RPMI8226 (cell line): ENCODE measurements around the gene CDH20.
A peak's percentile ranks its signal among the peaks of the same experiment; 100 is the strongest.
"Not testable (repeated sequence)": the region's sequence is repeated elsewhere in the genome, so short reads cannot be mapped to it uniquely, and the experiment has no call there.

Source experiments
- DNase-seq: peaks from one replicate; pipeline ENCODE4 v3.0.0-alpha.2; 2015

CDH20 gene

GRCh38 chr18:61350578-61350977 is 17.3 kb downstream of the CDH20 start:
- no peak for DNase-seq

GRCh38 chr18:61352059-61352458 is 18.8 kb downstream of the CDH20 start:
- DNase-seq = no peak

GRCh38 chr18:61352611-61353010 is 19.4 kb downstream of the CDH20 start:
- no peak for DNase-seq

- peak; percentile 46 for DNase-seq
These were observed 27.5 kb downstream of the CDH20 start for GRCh38 chr18:61360404-61361383.

GRCh38 chr18:61362511-61362910 is 29.3 kb downstream of the CDH20 start:
- no peak for DNase-seq

GRCh38 chr18:61364953-61365352 is 31.7 kb downstream of the CDH20 start:
- no peak for DNase-seq

GRCh38 chr18:61368001-61368400 is 34.8 kb downstream of the CDH20 start:
- DNase-seq = no peak

- DNase-seq = not testable (repeated sequence)
These were observed 36.4 kb downstream of the CDH20 start for GRCh38 chr18:61369671-61370070.

- DNase-seq = no peak
These were observed 37.9 kb downstream of the CDH20 start for GRCh38 chr18:61371111-61371510.

GRCh38 chr18:61379827-61380226 is 46.6 kb downstream of the CDH20 start:
- DNase-seq = no peak

GRCh38 chr18:61388010-61388409 is 54.8 kb downstream of the CDH20 start:
- no peak for DNase-seq

GRCh38 chr18:61394983-61395382 is 61.8 kb downstream of the CDH20 start:
- no peak for DNase-seq

- no peak for DNase-seq
These were observed 64.0 kb downstream of the CDH20 start for GRCh38 chr18:61397222-61397621.

GRCh38 chr18:61398961-61399705 is 65.9 kb downstream of the CDH20 start:
- no peak for DNase-seq

- no peak for DNase-seq
These were observed 66.9 kb downstream of the CDH20 start for GRCh38 chr18:61400016-61400635.

- no peak for DNase-seq
These were observed 67.5 kb downstream of the CDH20 start for GRCh38 chr18:61400716-61401115.

- DNase-seq = no peak
These were observed 69.5 kb downstream of the CDH20 start for GRCh38 chr18:61402726-61403125.

- no peak for DNase-seq
These were observed 80.2 kb downstream of the CDH20 start for GRCh38 chr18:61413396-61413795.

GRCh38 chr18:61414086-61414485 is 80.9 kb downstream of the CDH20 start:
- no peak for DNase-seq

GRCh38 chr18:61419763-61420162 is 86.5 kb downstream of the CDH20 start:
- DNase-seq = no peak

- no peak for DNase-seq
These were observed 87.1 kb downstream of the CDH20 start for GRCh38 chr18:61420218-61420885.

GRCh38 chr18:61426492-61427053 is 93.3 kb downstream of the CDH20 start:
- no peak for DNase-seq

GRCh38 chr18:61428266-61428665 is 95.0 kb downstream of the CDH20 start:
- DNase-seq = no peak
